SK-N-SH (cell line): ENCODE measurements around the gene DNAH7. TPM values are rescaled to one million over a fixed set of nuclear protein-coding genes. Genes with fewer than 3 reads are reported as not detected.

Experiments
- CTCF ChIA-PET: fragments of 300-600, 350-600 bp; formaldehyde crosslinking; extraction: SDS; loops from one replicate; lab custom pipeline; 2021; lab: Yijun Ruan, JAX
- POLR2A ChIA-PET: fragments of 350-600 bp; sonication (Branson Sonifier 250); formaldehyde crosslinking; extraction: SDS; loops from one replicate; lab custom pipeline; 2020; ENCODE audit warnings: antibody characterized with exemption, inconsistent platforms; lab: Yijun Ruan, JAX
- DNase-seq: peaks from one replicate; pipeline ENCODE4 v3.0.0; 2012
- H2AFZ ChIP-seq: fragments of 200-600 bp; sonication (generic); 2 replicates; pipeline ENCODE4 v1.8.1; 2016; ENCODE audit warnings: antibody characterized with exemption, mild to moderate bottlenecking, low read depth
- H3F3A ChIP-seq: fragments of 200-600 bp; sonication (generic); replicated peaks from 2 replicates; pipeline ENCODE3; 2016; ENCODE audit warnings: antibody characterized with exemption, mild to moderate bottlenecking; ENCODE audit not compliant: insufficient read depth
- H3K27ac ChIP-seq, 2 experiments: fragments of 200-500 bp in 1 of 2; fragments of 200-600 bp in 1 of 2; sonication (Bioruptor generic) in 1 of 2; sonication (generic), shearing (Covaris generic) in 1 of 2; 2 replicates each; pipeline versions ENCODE4 v1.5.1 to v1.6.1; 2014 to 2016; ENCODE audit warnings: low read depth in 2 of 2, inconsistent platforms in 1 of 2, low read length in 1 of 2, mild to moderate bottlenecking in 1 of 2, mixed read lengths in 1 of 2
- H3K27me3 ChIP-seq: fragments of 200-600 bp; sonication (generic), shearing (Covaris generic); 2 replicates; pipeline ENCODE4 v1.6.1; 2016; ENCODE audit warnings: mixed run types; ENCODE audit not compliant: insufficient read depth
- H3K36me3 ChIP-seq, 2 experiments: fragments of 200-500 bp in 1 of 2; fragments of 200-600 bp in 1 of 2; sonication (Bioruptor generic) in 1 of 2; sonication (generic) in 1 of 2; replicated peaks in 1 of 2; 2 replicates each; pipeline versions ENCODE3 to v1.5.1; 2014 to 2016; ENCODE audit warnings: low read length in 1 of 2, mild to moderate bottlenecking in 1 of 2; ENCODE audit not compliant: insufficient read depth in 2 of 2, control insufficient read depth in 1 of 2
- H3K4me1 ChIP-seq, 2 experiments: fragments of 200-500 bp in 1 of 2; fragments of 200-600 bp in 1 of 2; sonication (Bioruptor generic) in 1 of 2; sonication (generic), shearing (Covaris generic) in 1 of 2; 2 replicates each; pipeline versions ENCODE4 v1.5.1 to v1.6.1; 2014 to 2016; ENCODE audit warnings: low read depth in 1 of 2, low read length in 1 of 2, mixed run types in 1 of 2; ENCODE audit not compliant: insufficient read depth in 2 of 2, control insufficient read depth in 1 of 2
- H3K4me2 ChIP-seq: fragments of 200-600 bp; sonication (generic), shearing (Covaris generic); 2 replicates; pipeline ENCODE4 v1.6.1; 2017; ENCODE audit warnings: mixed run types
- H3K4me3 ChIP-seq, 2 experiments: fragments of 200-500 bp in 1 of 2; fragments of 200-600 bp in 1 of 2; sonication (Bioruptor generic) in 1 of 2; sonication (generic), shearing (Covaris generic) in 1 of 2; 2 replicates each; pipeline versions ENCODE4 v1.5.1 to v1.8.1; 2014 to 2016; ENCODE audit warnings: low read depth in 2 of 2, inconsistent platforms in 1 of 2, low read length in 1 of 2, mild to moderate bottlenecking in 1 of 2, mixed read lengths in 1 of 2, moderate library complexity in 1 of 2
- H3K79me2 ChIP-seq: fragments of 200-600 bp; sonication (generic); 2 replicates; pipeline ENCODE4 v1.8.1; 2017; ENCODE audit warnings: mild to moderate bottlenecking; ENCODE audit not compliant: insufficient read depth
- H3K9ac ChIP-seq: fragments of 200-600 bp; sonication (generic); 2 replicates; pipeline ENCODE4 v1.6.1; 2017; ENCODE audit warnings: mixed run types
- H3K9me2 ChIP-seq: fragments of 200-600 bp; sonication (generic); 2 replicates; pipeline ENCODE4 v1.6.1; 2017; ENCODE audit warnings: mixed run types
- H3K9me3 ChIP-seq: fragments of 200-600 bp; sonication (generic); 2 replicates; pipeline ENCODE4 v1.6.1; 2017; ENCODE audit warnings: mixed run types, mild to moderate bottlenecking, moderate library complexity
- H4K20me1 ChIP-seq: fragments of 200-600 bp; sonication (generic); 2 replicates; pipeline ENCODE4 v1.6.1; 2017; ENCODE audit warnings: mild to moderate bottlenecking, mixed run types; ENCODE audit not compliant: insufficient read depth
- EP300 ChIP-seq, 2 experiments: IDR thresholded peaks; 2 replicates each; pipeline versions ENCODE4 v1.4.0 to v1.6.1; 2012; ENCODE audit warnings: borderline replicate concordance in 1 of 2, low read depth in 1 of 2, low read length in 1 of 2
- FOSL2 ChIP-seq: IDR thresholded peaks from 2 replicates; pipeline ENCODE4 v1.4.0; 2012; ENCODE audit warnings: low read depth, mild to moderate bottlenecking, moderate library complexity, borderline replicate concordance
- FOXM1 ChIP-seq: IDR thresholded peaks from 2 replicates; pipeline ENCODE4 v1.4.0; 2012; ENCODE audit warnings: low read depth, mild to moderate bottlenecking
- JUND ChIP-seq: IDR thresholded peaks from 2 replicates; pipeline ENCODE4 v1.4.0; 2012
- MEF2A ChIP-seq: IDR thresholded peaks from 2 replicates; pipeline ENCODE4 v1.4.0; 2012; ENCODE audit warnings: low read depth, borderline replicate concordance
- RAD21 ChIP-seq: IDR thresholded peaks from 2 replicates; pipeline ENCODE4 v1.6.1; 2012; ENCODE audit warnings: mild to moderate bottlenecking, low read length
- RXRA ChIP-seq: IDR thresholded peaks from 2 replicates; pipeline ENCODE4 v1.4.0; 2012; ENCODE audit warnings: low read depth, mild to moderate bottlenecking, borderline replicate concordance
- YY1 ChIP-seq: IDR thresholded peaks from 2 replicates; pipeline ENCODE4 v1.4.0; 2012; ENCODE audit warnings: low read depth, mild to moderate bottlenecking
- WGBS: methylation state at CpG from one replicate; pipeline ENCODE4 v1.1.6; 2017; ENCODE audit warnings: low lambda C conversion rate; 5-methylcytosine and 5-hydroxymethylcytosine counted together
- polyA plus RNA-seq, 3 experiments: library from polyadenylated mRNA; depleted of rRNA; stranded (reverse); fragments of >200 nt; gene quantifications; 2 replicates each; pipeline ENCODE4 v1.2.3, GENCODE V29; 2012
- TF ChIP-seq, protein P1 (sequence below): IDR thresholded peaks from 2 replicates; pipeline ENCODE4; 2012
- TF ChIP-seq, protein P2 (sequence below): fragments of 150-350 bp; IDR thresholded peaks from 2 replicates; pipeline ENCODE4 v1.6.1; 2016; ENCODE audit warnings: mild to moderate bottlenecking, low read depth, low read length
- TF ChIP-seq, protein P3 (sequence below): IDR thresholded peaks from 2 replicates; pipeline ENCODE4 v1.4.0; 2012; ENCODE audit warnings: low read depth
- TF ChIP-seq, protein P4 (sequence below): fragments of 200-600 bp; sonication (generic); IDR thresholded peaks from 2 replicates; pipeline ENCODE4 v1.6.1; 2017; ENCODE audit warnings: antibody characterized with exemption, mild to moderate bottlenecking, moderate library complexity

The DNAH7 gene
- polyA plus RNA-seq, 1 of the 3 experiments (the other 2 are of a cell fraction), result 1.2 TPM

DNA sequence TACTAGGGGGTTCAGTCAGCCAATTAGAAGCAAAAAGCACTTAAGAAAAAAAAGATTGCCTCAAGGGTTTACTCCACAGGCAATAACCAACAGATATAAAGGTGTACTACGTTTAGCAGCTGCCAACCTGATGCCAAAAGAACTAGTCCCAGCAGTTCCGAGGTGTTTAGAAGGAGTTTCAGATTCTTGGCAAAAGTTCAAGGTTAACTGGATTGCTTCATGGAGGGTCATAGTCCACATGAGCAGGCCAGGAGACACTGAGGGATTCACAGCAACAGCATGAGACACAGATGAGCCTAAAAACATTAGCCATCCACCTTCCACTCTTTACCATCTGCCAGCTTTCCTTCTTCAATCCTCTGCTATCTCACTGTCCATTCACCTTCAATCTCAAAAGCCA, 4.9 kb upstream of the DNAH7 start:
- ChIA-PET CTCF (interaction anchor here (0.9 kb wide), 1 partner anchor 224 kb away, joined by 3 read pairs; no protein-coding TSS in a partner anchor), POLR2A (no interaction called here)
- Histone ChIP-seq H3K36me3 (no peaks in the 10 kb centered on the region), H3F3A (peaks cover 7% of the 10 kb centered on the region), H3K9ac (no peak overlapping the region), H3K4me1 (peaks cover 0 to 5% of the 10 kb centered on the region in 2 experiments; a peak in 1 of 4 replicates), H4K20me1 (no peaks in the 10 kb centered on the region), H3K4me3 (no peak overlapping the region), H3K9me3 (no peaks in the 10 kb centered on the region), H3K4me2 (no peak overlapping the region), H3K9me2 (no peaks in the 10 kb centered on the region), H3K27ac (no peak overlapping the region), H3K27me3 (no peaks in the 10 kb centered on the region), H3K79me2 (no peaks in the 10 kb centered on the region), H2AFZ (no peak overlapping the region)
- TF ChIP-seq FOXM1 (no peak), MEF2A (no peak), FOSL2 (no peak), RAD21 (no peak), RXRA (no peak), EP300 (IDR thresholded peaks at IDR 0.05; ENCODE audit: borderline replicate concordance in 1 of 2, low read depth in 1 of 2, low read length in 1 of 2) (no peak), JUND (no peak), YY1 (no peak)
- TF ChIP-seq, protein P1, sequence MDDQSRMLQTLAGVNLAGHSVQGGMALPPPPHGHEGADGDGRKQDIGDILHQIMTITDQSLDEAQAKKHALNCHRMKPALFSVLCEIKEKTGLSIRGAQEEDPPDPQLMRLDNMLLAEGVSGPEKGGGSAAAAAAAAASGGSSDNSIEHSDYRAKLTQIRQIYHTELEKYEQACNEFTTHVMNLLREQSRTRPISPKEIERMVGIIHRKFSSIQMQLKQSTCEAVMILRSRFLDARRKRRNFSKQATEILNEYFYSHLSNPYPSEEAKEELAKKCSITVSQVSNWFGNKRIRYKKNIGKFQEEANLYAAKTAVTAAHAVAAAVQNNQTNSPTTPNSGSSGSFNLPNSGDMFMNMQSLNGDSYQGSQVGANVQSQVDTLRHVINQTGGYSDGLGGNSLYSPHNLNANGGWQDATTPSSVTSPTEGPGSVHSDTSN, result no peak
- TF ChIP-seq, protein P2, sequence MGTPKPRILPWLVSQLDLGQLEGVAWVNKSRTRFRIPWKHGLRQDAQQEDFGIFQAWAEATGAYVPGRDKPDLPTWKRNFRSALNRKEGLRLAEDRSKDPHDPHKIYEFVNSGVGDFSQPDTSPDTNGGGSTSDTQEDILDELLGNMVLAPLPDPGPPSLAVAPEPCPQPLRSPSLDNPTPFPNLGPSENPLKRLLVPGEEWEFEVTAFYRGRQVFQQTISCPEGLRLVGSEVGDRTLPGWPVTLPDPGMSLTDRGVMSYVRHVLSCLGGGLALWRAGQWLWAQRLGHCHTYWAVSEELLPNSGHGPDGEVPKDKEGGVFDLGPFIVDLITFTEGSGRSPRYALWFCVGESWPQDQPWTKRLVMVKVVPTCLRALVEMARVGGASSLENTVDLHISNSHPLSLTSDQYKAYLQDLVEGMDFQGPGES, result no peak
- TF ChIP-seq, protein P3, sequence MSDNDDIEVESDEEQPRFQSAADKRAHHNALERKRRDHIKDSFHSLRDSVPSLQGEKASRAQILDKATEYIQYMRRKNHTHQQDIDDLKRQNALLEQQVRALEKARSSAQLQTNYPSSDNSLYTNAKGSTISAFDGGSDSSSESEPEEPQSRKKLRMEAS, result no peak
- WGBS, result 57% methylated on average over 2 of the region's 2 CpGs
- no peak for DNase-seq

DNA sequence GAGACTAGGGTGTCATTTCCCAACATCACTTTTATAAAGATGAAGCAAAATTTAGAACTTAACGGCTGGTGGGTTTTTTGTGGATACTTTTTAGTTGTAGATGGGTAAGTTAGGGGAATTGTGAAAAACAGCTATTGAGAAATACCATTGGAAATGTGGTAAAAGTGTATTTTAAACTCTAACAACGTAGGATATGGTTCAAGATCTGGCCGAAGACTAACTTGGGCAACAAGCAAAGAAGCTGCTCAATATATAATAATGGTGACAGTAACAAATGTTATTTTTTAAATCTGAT, 1.6 kb downstream of the DNAH7 start:
- no peak overlapping the region for H3K4me2 ChIP-seq
- H3K9me3 ChIP-seq, result no peaks in the 10 kb centered on the region
- DNase-seq, result no peak
- no peak overlapping the region for H3K27ac ChIP-seq
- POLR2A ChIA-PET, result no interaction called here
- no peaks in the 10 kb centered on the region for H3K27me3 ChIP-seq
- H3K9ac ChIP-seq, result no peak overlapping the region
- CTCF ChIA-PET, result interaction anchor here (0.7 to 4.4 kb wide), 24 partner anchors 8 to 1901 kb away, joined by 3 to 48 read pairs (median 3); no protein-coding TSS in a partner anchor
- no peaks in the 10 kb centered on the region for H3F3A ChIP-seq
- H3K4me3 ChIP-seq, result no peak overlapping the region; a peak in 1 of 4 replicates
- WGBS, result 13% methylated on average over 3 of the region's 3 CpGs
- H3K9me2 ChIP-seq, result no peaks in the 10 kb centered on the region
- no peak for TF ChIP-seq MEF2A
- TF ChIP-seq, protein P4, sequence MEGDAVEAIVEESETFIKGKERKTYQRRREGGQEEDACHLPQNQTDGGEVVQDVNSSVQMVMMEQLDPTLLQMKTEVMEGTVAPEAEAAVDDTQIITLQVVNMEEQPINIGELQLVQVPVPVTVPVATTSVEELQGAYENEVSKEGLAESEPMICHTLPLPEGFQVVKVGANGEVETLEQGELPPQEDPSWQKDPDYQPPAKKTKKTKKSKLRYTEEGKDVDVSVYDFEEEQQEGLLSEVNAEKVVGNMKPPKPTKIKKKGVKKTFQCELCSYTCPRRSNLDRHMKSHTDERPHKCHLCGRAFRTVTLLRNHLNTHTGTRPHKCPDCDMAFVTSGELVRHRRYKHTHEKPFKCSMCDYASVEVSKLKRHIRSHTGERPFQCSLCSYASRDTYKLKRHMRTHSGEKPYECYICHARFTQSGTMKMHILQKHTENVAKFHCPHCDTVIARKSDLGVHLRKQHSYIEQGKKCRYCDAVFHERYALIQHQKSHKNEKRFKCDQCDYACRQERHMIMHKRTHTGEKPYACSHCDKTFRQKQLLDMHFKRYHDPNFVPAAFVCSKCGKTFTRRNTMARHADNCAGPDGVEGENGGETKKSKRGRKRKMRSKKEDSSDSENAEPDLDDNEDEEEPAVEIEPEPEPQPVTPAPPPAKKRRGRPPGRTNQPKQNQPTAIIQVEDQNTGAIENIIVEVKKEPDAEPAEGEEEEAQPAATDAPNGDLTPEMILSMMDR, result peak; percentile 16; the same call in 1 of the 2 replicates
- H3K4me1 ChIP-seq, result peaks cover 0 to 5% of the 10 kb centered on the region in 2 experiments; a peak in 2 of 4 replicates
- H3K36me3 ChIP-seq, result no peaks in the 10 kb centered on the region
- no peaks in the 10 kb centered on the region for H3K79me2 ChIP-seq
- peak overlapping the region; percentile 39; the same call in 1 of the 2 replicates for H2AFZ ChIP-seq
- no peaks in the 10 kb centered on the region for H4K20me1 ChIP-seq
